Stimulated activated CD8-positive, alpha-beta memory T cell treated with anti-CD3 and anti-CD28 coated beads, Interleukin-12 subunit alpha, Interleukin-12 subunit beta, amount 100 ng/mL, for 24 hours (primary cell): ENCODE data around the gene PAQR3.

Experiments used
- DNase-seq: peaks from one replicate; pipeline ENCODE4 v3.0.0-alpha.2; 2020; ENCODE audit errors: extremely low read depth

PAQR3 gene

GRCh38 chr4:78862314-78862737, 76.9 kb downstream of the PAQR3 start:
- DNase-seq: no peak
